ENCODE results near the gene HMGB3. TPM values are rescaled to one million over a fixed set of nuclear protein-coding genes. Genes with fewer than 3 reads are reported as not detected.
"Not testable (repeated sequence)": the region's sequence is repeated elsewhere in the genome, so short reads cannot be mapped to it uniquely, and the experiment has no call there.

Gene HMGB3
- total RNA-seq, 1 donor from 2014 or later, result 24.4 TPM

- DNase-seq (ENCODE audit: low read depth in 2 of 2), result no peak
Observed at GRCh38 chrX:150977411-150978162, 5.5 kb upstream of the HMGB3 start.

- DNase-seq (ENCODE audit: low read depth in 2 of 2), result no peak
Observed at GRCh38 chrX:150980186-150980585, 2.9 kb upstream of the HMGB3 start.

GRCh38 chrX:150980711-150981110 lies 2.4 kb upstream of the HMGB3 start:
- no peak for DNase-seq (ENCODE audit: low read depth in 2 of 2)

GRCh38 chrX:150982235-150982787 lies 824 bp upstream of the HMGB3 start:
- DNase-seq (ENCODE audit: low read depth in 2 of 2), result no peak

- peak in 1 of 2 donors; percentile 6 for DNase-seq (ENCODE audit: low read depth in 2 of 2)
Observed at GRCh38 chrX:150983521-150984168, 510 bp downstream of the HMGB3 start.

GRCh38 chrX:150984169-150984824 lies 1.2 kb downstream of the HMGB3 start:
- DNase-seq (ENCODE audit: low read depth in 2 of 2), result peak; percentile 2 to 11

- not testable (repeated sequence) for DNase-seq (ENCODE audit: low read depth in 2 of 2)
Observed at GRCh38 chrX:150987687-150988086, 4.6 kb downstream of the HMGB3 start.

- DNase-seq (ENCODE audit: low read depth in 2 of 2), result no peak
Observed at GRCh38 chrX:150989420-150989819, 6.3 kb downstream of the HMGB3 start.

- DNase-seq (ENCODE audit: low read depth in 2 of 2), result no peak
Observed at GRCh38 chrX:150990910-150991309, 7.8 kb downstream of the HMGB3 start.

- DNase-seq (ENCODE audit: low read depth in 2 of 2), result no peak
Observed at GRCh38 chrX:151000861-151001331, 17.8 kb downstream of the HMGB3 start.

GRCh38 chrX:151004085-151004484 lies 20.9 kb downstream of the HMGB3 start:
- DNase-seq (ENCODE audit: low read depth in 2 of 2), result peak in 1 of 2 donors; percentile 37

- DNase-seq (ENCODE audit: low read depth in 2 of 2), result no peak
Observed at GRCh38 chrX:151006410-151007109, 23.4 kb downstream of the HMGB3 start.

GRCh38 chrX:151009582-151009981 lies 26.4 kb downstream of the HMGB3 start:
- DNase-seq (ENCODE audit: low read depth in 2 of 2), result no peak

GRCh38 chrX:151013164-151013743 lies 30.1 kb downstream of the HMGB3 start:
- no peak for DNase-seq (ENCODE audit: low read depth in 2 of 2)

- no peak for DNase-seq (ENCODE audit: low read depth in 2 of 2)
Observed at GRCh38 chrX:151015684-151016083, 32.5 kb downstream of the HMGB3 start.

- no peak for DNase-seq (ENCODE audit: low read depth in 2 of 2)
Observed at GRCh38 chrX:151019856-151020255, 36.7 kb downstream of the HMGB3 start.

- no peak for DNase-seq (ENCODE audit: low read depth in 2 of 2)
Observed at GRCh38 chrX:151030845-151031244, 47.7 kb downstream of the HMGB3 start.

- no peak for DNase-seq (ENCODE audit: low read depth in 2 of 2)
Observed at GRCh38 chrX:151031391-151031975, 48.3 kb downstream of the HMGB3 start.

- DNase-seq (ENCODE audit: low read depth in 2 of 2), result no peak
Observed at GRCh38 chrX:151039351-151039750, 56.2 kb downstream of the HMGB3 start.

All from lung microvascular endothelial cell (primary cell).